NCI-H1436 (cell line): ENCODE results near the gene ECE2.

ENCODE experiments used
- DNase-seq: peaks from one replicate; lab custom pipeline; 2025; lab: John Stamatoyannopoulos, UW

ECE2 gene

DNA sequence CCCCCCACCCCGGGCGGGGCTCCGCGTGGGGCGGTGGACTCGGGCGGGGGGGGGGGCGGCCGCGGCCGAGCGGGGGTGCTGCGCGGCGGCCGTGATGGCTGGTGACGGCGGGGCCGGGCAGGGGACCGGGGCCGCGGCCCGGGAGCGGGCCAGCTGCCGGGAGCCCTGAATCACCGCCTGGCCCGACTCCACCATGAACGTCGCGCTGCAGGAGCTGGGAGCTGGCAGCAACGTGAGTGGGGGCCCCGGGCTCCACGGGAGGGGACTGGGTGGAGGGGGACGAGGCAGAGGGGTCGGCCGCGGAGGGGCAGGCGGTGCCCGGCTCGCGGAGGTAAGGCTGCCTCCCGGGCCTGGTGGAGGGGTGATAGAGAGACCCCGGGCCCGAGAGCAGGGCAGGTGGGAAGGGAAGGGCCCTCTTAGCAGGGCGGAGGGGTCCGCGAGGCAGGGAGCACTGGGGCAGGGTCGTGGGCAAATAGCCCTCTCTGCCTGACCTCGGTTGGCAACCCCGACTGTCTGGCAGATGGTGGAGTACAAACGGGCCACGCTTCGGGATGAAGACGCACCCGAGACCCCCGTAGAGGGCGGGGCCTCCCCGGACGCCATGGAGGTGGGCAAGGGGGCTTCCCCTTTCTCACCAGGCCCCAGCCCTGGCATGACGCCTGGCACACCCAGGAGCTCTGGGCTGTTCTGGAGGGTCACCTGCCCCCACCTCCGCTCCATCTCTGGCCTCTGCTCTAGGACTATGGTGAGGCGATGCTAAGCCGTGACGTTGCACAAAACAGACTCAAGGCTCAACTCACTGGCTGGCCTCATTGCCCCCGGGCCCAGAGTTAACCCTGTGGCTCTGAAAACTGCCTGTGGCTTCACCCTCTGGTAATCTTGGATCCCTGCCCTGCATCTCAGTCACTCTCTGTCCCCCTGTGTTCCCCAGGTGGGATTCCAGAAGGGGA lies at the start of gene ECE2:
Gene ECE2 (plus strand): TSS at position 62 of the 950 bp plus-strand sequence. CDS start 132 bp downstream, at position 194.
- no peak for DNase-seq

DNA sequence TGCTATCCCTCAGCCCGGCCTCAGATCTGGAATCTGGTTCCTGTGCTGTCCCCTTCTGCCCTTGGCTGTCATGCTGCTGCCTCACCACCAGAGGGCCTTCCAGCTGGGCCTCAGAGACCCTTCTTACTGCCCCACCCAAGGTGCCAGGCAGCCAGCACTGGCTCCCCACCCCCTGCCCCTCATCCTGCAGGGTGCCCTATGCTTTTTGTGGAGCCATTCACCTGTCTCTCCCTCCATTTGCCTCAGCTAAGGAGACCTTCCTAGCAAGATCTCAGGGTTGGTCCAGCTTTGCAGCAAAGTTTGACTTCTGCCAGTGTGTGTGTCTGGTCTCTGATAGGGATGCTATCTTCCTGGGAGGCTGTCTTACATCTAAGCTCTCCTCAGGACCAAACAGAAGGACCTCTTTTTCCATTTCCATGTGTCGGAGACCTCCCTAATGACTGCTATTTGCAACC lies 48.3 kb upstream of the ECE2 start:
- DNase-seq = peak; percentile 48

DNA sequence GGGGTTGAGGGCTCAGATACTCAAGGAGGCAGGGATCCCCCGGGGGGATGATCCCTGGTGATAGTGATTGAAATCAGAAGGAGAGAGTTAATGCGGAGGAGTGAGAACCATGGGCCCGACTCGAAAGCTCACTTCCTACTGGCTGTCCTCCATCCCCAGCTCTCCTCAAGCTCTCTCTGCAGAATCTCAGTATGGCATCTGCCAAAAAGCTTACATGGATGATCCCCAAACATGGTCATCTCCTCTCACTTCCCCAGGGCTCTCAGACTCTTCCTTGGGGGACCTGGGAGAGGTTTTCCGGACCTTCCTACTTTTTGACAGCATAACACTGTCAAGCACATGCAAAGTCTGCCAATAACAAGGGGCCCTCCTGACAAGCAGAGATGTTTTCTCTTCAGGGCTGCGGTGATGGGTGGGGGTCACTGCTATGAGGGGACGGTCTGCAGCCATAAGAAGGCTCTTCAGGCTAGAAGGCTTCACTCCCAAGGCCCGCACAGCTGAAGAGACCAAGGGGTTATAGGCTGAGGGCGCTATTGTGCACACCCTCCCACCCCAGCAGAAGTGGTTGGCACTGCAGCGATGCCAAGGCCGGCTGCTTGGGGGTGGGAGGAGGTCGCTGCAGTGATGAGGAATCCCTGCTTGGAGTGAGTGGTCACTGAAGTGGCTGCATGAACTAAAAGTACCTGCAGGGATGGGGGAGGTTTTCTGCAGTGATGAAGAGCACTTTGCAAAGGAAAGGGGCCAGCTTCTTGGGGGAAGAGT lies 47.3 kb upstream of the ECE2 start:
- no peak for DNase-seq

DNA sequence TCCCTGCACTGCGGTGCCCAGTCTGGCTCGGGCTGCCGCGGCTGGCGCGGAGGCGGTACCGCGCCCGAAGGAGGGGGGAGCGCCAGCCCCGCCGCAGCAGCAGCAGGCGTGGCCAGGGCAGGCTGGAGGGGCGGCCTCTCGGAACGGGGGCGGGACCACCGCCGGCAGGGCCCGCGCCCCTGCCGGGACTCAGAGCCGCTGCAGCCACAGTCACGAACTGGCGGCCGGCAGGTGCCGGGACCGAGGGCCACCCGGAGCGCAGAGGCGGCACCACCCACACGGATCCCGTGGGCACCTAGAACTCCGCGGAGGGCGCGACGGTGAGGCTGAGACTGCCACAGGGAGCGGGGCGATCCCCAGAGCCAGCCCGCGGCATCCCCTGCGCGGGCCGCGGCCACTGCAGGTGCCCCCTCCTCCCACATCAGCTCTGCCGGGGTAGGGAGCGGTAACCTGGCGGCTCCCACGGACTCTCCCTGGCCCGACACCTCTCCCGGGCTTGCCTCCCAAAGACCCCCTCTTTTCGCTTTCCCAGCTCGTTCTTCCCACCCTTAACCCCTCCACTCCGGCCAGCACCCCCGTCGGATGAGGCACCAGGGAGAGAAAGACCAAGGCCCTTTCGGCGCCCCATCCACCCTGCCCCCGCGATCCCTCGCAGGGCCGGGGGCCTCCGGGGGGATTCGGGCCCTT lies 46.3 kb upstream of the ECE2 start, which contains the start of gene VWA5B2:
Gene VWA5B2 (plus strand): TSS at position 192 of the 687 bp plus-strand sequence. CDS start 944 bp downstream, outside the sequence.
- DNase-seq = peak; percentile 79

DNA sequence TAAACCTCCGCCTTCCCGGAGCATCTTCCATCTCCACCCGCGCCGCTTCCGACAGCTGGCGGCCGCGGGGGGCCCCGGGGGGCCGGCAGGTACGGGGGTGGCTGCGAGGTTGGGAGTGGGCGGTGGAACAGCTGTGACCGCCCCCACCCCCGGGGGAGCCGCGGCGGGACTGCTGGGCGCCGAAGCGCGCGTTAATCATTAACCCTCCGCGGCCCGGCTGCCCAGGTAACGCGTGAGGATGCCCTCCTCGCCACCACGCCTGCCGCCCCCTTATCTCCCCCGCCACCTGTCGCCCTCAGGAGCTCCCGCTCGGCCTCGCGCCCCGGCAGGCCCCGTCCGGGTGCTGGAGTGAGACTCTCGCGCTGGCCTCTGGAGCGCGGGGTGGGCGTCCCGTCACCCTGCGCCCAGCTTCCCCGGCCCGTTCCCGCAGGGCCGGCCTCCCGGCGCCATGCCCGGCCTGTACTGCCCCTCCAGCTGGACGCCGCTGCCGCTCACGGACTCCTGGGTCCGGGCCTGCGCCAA lies 45.7 kb upstream of the ECE2 start:
- no peak for DNase-seq

DNA sequence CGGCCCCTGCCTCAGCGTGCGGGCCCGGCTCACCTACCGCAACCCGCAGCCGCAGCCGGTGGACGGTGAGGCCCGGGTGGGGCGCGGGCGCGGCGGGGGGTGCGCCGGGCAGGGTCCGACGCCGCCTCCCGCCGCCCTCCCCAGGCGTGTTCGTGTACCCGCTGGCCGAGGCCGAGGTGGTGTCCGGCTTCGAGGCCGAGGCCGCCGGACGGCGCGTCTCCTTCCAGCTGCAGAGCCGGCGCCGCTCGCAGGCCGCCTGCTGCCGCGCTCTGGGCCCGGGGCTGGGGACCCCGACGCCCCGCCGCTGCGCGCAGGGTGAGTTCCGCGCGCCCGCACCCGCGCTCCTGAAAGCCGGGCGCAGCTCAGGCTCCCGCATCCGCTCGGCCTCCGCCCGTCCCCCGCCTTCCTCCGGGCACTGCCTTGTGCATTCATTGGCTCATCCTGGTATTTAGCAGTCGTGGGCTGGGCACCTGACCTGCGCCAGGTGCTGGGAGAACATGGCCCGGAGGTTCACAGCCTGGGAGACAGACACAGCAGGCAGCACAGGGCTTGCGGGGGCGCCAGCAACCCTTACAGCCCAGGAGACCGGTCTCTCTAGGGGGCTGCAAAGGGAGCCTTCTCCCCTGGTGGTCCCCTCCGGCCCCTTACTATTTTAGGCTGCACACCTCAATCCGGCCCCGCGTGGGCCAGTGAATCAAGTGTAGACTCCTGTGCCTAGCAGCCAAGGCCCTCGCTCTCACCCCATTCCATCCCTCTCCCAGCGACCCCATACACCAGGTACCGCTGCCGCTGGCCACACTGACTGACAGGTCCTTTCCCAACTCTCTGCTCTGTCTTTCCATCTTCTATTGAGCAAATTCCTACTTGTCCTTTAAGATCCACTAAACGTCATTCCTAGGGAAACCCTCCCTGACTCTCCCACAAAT lies 45.0 kb upstream of the ECE2 start:
- DNase-seq = peak; percentile 9

DNA sequence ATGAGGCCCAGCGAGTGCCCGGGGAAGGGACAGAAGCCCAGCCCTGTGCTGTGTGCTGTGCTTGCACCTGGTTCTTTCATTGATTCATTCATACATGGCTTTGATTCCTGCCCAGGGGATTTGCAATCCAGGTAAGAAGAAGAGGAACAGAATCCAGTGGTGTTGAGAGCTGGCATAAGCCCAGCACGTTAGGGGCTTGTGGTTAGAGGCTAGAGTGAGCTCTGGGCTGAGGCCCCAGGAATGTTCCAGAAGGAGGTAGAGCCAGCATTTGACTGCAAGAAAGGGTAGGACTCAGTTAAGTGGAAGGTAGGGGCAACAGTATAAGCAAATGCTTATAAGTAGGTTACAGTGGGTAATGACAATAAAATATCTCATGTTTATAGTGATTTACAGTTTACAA lies 44.2 kb upstream of the ECE2 start:
- no peak for DNase-seq

DNA sequence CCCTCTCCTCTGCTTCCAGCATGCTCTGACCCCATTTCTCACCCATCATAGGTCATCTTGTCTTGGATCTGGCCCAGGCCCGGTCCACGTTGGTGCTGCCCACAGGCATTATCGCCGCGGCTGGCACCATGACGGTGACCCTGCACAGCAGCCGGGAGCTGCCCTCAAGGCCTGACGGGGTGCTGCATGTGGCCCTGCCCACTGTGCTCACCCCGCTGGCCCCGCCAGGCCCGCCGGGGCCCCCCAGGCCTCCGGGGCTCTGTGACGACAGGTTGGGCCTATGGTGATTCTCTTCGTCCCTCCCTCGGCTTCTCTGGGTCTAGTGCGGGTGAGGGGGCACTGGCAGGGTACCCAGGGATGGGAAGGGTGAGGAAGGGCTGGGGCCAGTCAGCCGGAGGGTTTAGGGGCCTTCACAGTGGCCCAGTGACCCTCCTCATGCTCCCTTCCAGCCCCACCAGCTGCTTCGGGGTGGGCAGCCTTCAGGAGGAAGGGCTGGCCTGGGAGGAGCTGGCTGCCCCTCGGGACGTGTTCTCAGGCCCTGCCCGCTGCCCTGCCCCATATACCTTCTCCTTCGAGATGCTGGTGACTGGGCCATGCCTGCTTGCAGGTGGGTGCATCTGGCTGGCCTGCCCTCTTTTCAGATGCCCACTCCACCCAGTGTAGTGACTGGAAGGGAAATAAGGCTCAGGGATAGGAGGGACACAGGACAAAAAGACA lies 42.5 kb upstream of the ECE2 start:
- DNase-seq = no peak

DNA sequence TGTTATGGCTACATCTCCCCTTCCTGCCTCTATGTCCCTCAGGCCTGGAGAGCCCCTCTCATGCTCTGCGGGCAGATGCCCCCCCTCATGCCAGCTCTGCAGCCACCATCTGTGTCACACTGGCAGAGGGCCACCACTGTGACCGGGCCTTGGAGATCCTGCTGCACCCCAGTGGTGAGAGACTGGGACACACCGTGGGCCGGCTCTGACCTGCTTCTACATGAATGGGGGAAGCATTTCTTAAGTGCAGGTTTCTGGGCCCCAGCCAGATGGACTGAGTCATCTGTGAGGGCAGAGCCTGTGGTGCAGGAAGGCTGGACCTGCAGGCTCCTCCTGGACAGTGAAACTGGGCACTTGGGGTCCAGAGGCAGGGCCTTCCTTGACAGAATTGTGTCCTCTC lies 41.6 kb upstream of the ECE2 start:
- DNase-seq = no peak

DNA sequence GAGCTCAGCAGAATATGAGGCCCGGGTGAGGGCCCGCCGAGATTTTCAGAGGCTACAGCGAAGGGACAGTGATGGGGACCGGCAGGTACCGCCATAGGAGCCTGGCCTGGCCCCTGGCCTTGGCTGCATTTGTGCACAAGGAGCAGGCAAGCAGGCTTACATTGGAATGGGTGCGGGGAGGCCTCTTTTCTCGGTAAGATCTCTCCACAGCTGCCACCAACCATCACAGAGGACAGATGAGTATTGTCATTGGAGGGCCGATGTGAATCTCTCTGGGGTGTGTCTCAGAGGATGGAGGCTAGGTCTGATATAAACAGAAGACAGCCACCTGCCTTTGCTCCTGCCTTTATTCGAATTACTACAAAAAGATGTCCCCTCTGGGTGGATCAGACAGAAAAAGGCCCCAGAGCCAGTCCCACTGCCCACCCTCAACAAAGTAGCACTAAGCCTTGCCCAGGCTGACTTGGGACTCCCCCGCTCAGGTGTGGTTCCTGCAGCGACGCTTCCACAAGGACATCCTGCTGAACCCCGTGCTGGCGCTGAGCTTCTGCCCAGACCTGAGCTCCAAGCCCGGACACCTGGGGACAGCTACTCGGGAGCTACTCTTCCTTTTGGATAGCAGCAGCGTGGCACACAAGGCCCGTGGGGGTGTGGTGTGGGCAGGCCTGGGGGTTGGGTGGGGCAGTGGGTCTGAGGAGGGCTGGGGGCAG lies 41.0 kb upstream of the ECE2 start:
- no peak for DNase-seq

DNA sequence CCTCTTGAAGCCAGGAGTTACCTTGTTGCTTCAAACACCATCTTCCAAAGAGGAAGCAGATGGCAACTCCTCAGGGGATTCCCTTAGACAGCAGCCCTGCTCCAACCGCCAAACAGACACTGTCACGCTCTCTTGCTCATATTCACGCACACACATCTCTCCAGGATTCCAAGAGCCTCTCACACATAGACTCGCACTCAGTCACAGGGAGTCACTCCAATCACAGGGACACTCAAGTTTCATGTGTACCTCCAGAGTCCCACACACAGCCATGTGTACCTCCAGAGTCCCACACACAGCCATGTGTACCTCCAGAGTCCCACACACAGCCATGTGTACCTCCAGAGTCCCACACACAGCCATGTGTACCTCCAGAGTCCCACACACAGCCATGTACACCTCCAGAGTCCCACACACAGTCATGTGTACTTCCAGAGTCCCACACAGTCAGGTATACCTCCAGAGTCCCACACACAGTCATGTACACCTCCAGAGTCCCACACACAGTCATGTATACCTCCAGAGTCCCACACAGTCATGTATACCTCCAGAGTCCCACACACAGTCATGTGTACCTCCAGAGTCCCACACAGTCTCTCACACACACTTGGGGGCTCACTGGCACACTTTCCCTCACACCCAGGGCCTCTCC lies 40.3 kb upstream of the ECE2 start:
- DNase-seq = no peak

DNA sequence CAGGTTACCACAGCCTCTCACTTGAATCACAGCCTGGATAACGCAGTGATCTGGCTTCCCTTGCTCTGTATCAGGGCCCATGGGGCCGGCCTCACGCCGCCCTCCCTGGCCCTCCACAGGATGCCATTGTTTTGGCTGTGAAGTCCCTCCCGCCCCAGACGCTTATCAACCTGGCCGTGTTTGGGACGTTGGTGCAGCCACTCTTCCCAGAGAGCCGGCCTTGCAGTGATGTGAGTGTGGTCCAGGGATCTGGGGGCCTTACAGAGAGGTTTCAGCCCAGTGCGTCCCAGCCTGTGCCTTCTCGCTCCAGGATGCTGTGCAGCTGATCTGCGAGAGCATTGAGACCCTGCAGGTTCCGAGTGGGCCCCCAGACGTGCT lies 39.8 kb upstream of the ECE2 start:
- no peak for DNase-seq

DNA sequence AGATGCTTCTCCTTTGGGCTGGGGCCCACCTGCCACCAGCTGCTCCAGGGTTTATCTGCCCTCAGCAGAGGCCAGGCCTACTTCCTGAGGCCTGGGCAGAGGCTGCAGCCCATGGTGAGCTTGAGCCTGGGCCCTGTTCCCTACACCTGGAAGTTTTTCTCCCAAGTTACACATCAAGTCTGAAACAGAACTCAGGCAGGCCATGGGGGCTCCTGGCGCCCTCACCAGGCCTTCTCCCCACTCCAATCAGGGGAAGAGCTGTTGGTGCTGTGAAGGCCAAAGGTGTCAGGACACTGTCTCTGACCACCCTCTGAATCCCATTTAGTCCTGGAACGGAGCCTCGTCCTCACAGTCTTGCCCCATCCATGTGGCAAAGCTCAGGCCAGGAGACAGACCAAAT lies 39.2 kb upstream of the ECE2 start:
- DNase-seq = no peak

DNA sequence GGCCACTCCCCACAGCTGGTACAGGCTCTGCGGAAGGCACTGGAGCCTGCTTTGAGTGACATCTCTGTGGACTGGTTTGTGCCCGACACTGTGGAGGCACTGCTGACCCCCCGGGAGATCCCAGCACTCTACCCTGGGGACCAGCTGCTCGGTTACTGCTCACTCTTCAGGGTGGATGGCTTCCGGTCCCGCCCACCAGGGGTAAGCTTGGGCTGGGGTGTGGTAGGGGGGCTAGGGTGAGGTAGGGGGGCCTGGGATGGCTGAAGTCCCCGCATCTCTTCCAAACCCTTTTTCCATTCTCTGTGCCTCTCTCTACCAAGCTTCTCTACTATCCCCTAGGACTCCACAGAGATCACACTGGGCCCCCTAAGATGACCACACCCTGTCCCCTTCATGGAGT lies 38.6 kb upstream of the ECE2 start:
- no peak for DNase-seq

DNA sequence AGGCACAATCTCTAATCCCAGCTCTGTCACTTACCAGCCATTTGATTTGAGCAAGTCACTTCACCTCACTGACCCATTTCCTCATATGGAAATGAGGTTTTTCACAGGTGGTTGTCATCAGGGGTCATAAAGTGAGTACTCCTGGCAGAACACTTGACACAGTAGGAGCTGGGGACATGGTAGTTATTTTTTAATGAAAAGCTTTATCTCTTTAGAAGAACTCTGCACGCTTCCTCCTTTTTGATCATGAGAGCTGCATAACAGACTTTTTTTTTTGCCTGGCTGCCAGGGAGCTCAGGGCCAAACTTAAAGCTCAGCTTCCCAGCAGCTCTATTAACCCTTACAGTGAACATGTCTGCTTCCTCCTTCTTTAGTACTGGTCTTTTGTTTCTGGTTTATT lies 38.0 kb upstream of the ECE2 start:
- DNase-seq = no peak

DNA sequence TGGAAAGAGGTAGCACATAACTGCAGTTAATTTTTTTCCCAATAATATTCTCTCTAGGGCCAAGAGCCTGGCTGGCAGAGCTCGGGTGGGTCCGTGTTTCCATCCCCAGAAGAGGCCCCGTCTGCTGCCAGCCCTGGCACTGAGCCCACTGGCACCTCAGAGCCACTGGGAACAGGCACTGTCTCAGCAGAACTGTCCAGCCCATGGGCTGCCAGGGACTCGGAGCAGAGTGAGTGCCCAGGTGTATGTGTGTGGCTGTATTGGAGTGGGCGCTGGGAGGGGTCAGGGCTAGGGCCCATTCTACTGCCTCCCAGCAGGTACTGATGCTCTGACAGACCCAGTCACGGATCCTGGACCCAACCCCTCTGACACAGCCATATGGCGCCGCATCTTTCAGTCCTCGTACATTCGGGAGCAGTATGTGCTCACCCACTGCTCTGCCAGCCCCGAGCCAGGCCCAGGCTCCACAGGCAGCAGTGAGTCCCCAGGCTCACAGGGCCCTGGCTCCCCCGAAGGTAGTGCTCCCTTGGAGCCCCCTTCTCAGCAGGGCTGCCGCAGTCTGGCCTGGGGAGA lies 37.5 kb upstream of the ECE2 start:
- no peak for DNase-seq

DNA sequence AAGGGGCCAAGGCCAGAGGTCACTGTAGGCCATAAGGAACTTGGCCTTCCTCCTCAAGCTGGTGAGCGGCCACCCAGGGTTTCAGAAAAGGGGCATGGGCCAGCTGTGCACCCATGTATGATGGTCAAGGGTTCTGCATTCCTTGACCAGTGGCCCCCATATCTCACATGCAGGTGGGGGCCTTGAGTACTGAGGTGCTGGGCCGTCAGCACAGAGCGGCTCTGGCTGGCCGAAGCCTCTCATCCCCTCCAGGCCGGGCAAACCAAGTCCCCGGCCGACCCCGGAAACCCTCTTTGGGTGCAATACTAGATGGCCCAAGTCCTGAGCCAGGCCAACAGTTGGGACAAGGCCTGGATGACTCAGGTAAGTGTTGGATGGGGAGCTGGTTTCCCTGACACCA lies 36.6 kb upstream of the ECE2 start:
- no peak for DNase-seq

DNA sequence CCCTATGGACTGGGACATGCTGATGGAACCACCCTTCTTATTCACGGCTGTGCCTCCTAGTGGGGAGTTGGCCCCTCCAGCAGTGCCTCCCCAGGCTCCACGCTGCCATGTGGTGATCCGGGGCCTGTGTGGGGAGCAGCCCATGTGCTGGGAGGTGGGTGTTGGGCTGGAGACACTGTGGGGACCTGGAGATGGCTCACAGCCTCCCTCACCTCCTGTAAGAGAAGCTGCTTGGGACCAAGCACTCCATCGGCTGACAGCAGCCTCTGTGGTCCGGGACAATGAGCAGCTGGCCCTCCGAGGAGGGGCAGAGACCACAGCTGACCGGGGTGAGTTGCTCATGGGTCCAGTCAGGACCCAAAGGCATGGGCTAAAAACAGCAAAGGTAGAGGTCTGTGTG lies 36.1 kb upstream of the ECE2 start:
- DNase-seq = no peak
